Skin epidermis (tissue), 12 donors: ENCODE data around the gene DPP4.
A peak's percentile ranks its signal among the peaks of the same experiment; 100 is the strongest.

Experiments used
- H3K27ac ChIP-seq, 21 experiments: fragments of 200-600 bp; sonication (generic) in 11 of 21; one replicate each; pipeline ENCODE4 v1.5.0; 2020; ENCODE audit warnings: mild to moderate bottlenecking in 3 of 21, inconsistent platforms in 2 of 21, moderate library complexity in 2 of 21
- H3K4me3 ChIP-seq, 7 experiments: fragments of 200-600 bp; sonication (generic) in 2 of 7; one replicate each; pipeline ENCODE4 v1.5.0; 2020; ENCODE audit warnings: inconsistent platforms in 2 of 7, mild to moderate bottlenecking in 2 of 7, moderate library complexity in 1 of 7

The DPP4 gene

DNA sequence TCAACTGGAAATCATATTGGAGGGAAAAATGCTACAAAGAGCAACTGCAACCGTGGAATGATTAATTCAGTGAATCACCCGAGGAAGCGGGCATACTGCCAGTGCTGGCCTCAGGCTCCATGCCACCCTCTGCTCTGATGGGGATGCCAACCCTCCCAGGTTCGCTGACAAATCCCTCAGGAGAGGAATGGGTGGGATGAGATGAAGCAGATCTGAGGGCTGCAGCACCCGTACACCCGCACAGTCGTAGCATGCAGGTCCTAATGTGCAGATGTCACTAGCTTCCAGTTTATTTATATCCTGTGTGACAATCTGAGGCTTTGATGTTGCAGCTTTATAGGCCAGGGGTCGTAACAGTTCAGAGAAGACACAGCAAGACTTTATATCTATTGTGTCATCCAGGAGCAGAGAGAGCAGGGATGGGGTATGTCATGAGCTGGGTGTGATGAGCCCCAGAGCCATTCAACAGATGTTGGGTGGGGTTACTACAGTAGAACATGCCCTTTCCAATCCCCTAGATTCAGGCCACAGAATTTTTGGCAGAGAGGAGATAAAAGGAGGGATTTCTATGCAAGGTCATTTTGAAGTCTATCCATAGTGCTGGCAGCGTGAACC, 44.6 kb downstream of the DPP4 start:
- H3K4me3 ChIP-seq: no peak overlapping the region
- H3K27ac ChIP-seq: peak overlapping the region in 1 of 21 experiments; percentile 40

- Histone ChIP-seq H3K4me3 (no peak overlapping the region), H3K27ac (peak overlapping the region in 1 of 21 experiments; percentile 31)
Measured at GRCh38 chr2:162028511-162028910, 45.5 kb downstream of the DPP4 start.

DNA sequence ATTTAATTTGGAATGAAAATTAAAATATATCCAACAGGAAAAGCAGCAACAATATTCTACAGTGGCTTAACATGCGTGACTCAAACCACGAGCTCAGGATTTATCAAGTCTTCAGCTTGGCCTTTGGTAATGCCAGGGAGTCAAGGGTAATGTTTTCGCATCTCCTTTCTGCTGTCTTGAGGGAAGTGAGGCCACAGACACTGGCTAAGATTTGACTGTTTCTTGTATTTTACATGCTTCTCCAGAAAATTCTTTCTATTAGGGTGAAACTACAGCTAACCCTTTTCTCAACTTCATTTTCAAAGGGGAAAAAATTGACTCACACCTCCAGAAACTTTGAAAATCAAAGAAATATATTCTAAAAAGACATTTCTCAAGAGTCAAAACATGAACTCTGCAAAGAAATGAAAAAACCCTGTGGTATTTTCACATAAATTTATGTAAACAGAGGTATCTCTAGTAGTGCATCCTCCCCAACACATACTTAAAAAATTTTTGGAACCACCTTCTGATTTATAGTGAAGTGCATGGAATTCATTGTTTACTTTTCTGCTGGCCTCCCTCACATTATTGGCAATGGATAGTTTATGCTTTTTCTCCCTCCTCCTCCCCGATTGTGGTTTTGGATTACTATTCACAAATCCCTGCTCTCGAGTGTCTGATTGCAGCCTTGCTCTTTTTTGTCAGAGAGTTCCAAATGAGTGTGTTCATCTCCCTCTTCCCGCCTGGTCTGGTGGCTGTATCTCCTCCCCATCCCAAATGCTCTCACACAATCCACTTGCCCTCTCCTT, 48.7 kb downstream of the DPP4 start:
- H3K27ac ChIP-seq: no peak overlapping the region
- no peak overlapping the region for H3K4me3 ChIP-seq

DNA sequence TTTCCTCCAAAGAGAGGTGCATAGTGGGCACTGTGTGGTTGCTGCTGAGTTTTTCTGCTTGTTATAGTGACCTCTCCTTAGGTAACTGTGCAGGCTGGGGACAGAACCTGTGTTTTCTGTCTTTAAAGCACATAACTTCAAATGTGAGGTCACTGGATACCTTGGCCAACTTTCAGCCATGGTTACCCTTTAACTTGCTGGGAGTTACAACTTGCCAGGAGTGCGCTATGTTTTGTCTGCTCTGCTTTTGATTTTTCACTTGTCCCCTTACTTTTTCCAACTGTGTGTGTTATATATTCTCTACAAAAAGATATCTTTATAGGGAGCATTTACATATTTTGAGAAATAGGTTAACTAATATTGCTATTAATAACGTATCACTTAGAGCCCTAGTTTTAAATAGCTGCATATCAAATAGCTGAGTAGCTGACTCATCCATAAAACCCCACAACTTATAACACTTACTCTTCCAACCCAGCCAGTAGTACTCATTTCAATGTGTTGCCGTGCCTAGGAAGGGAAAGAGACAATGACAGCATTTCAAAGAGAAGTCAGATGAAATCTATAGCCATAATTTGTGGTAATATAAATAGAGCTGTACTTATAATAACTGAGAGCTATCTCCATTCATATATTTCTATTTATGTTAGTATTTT, 51.6 kb downstream of the DPP4 start:
- H3K27ac ChIP-seq: no peak overlapping the region

DNA sequence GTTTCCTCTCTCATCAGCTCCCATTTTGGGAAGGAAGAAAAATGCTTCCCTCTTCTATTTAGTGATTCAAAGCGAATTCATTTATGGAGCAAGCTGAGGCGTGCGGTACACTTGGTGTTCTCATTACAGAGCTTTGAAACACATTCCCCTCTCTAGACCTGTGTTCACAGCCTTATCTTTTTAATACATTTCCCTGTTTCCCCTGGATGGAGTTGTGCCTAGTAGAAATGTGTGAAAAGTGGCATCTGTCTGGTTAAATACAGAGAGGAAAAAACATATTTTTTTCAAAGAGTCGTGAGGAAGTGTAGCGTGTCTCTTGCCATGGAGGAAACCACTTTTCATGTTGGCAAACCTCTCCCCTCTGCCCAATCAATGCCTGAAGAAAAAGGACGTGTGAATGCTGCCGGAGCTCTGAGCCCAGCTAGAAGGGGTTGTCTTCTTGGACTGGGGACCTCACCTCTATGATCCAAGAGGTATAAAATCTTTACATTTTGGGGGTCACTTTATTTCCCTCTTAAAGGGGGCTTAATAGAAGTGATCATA, 52.4 kb downstream of the DPP4 start:
- H3K27ac ChIP-seq: no peak overlapping the region
- H3K4me3 ChIP-seq: no peak overlapping the region

More for the DNA sequence above, 51.6 kb downstream of the DPP4 start:
- no peak overlapping the region for H3K4me3 ChIP-seq

- Histone ChIP-seq H3K4me3 (no peak overlapping the region), H3K27ac (no peak overlapping the region)
Measured at GRCh38 chr2:162018530-162018929, 55.5 kb downstream of the DPP4 start.

- Histone ChIP-seq H3K4me3 (no peak overlapping the region), H3K27ac (no peak overlapping the region)
Measured at GRCh38 chr2:162017233-162017632, 56.8 kb downstream of the DPP4 start.

DNA sequence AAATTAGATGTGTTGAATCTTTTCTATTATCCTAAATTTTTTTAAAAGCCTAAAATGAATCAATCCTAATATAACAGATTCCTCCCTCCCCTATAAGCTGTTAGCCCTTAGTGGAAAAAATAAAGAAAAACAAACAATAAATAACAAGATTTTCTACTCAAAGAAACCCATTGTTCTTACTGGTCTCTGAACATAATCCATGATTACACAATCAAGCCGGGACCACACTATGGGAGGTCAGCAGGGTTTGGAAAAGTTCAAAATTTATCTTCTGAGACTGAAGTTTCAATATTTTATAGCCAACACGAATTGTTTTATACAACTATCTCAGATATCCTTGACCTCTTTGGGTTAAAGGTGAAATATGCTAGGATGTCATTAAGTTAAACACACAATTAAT, 57.9 kb downstream of the DPP4 start:
- Histone ChIP-seq H3K27ac (no peak overlapping the region), H3K4me3 (no peak overlapping the region)

DNA sequence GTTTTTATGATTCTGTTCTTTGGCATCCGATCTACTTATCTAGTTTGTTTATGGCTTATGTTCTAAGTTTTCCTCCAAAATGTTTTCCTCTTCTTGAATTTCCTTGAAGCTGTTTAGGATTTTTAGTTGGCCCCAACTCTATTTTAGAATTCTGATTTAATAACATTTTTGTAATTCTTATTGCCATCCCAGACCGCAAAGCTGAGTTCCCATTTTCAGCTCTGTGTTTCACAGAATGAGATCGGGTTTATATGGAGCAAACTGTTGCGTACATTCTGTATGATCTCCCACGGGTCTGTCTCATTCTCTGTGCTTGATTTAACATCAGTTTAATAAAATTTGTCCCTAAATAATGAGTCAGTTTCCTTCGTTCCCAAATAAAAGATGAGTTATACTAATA, 59.3 kb downstream of the DPP4 start:
- H3K27ac ChIP-seq: peak overlapping the region in 6 of 21 experiments; percentile 0 to 70 (median 30)
- H3K4me3 ChIP-seq: no peak overlapping the region

- H3K4me3 ChIP-seq: no peak overlapping the region
Measured at GRCh38 chr2:162013514-162014475, 60.2 kb downstream of the DPP4 start.

GRCh38 chr2:162012565-162013058, 61.4 kb downstream of the DPP4 start:
- Histone ChIP-seq H3K4me3 (no peak overlapping the region), H3K27ac (peak overlapping the region in 7 of 21 experiments; percentile 12 to 70 (median 37))

More at GRCh38 chr2:162013514-162014475, 60.2 kb downstream of the DPP4 start:
- H3K27ac ChIP-seq: peak overlapping the region in 10 of 21 experiments; percentile 0 to 70 (median 45)

GRCh38 chr2:162011706-162012564, 62.1 kb downstream of the DPP4 start:
- Histone ChIP-seq H3K4me3 (no peak overlapping the region), H3K27ac (peak overlapping the region in 7 of 21 experiments; percentile 18 to 70 (median 37))

DNA sequence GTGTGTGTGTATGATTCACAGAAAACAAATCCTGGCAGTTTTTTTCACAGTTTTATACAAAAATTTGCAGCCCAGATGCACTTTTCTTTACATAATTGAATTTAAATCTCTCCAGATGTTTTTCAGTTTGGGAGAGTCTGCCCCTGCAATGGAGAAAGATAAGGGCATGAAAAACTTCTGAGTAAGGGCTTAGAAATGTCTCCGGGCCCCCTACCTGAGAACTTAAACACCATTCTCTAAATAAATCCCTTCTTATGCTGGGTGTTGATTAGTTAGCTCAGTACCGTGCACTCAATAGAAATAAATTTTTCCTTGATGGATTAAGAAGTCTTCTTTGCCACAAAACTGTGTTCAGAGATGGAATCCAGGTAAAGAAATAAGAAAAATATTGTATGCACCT, 64.5 kb downstream of the DPP4 start:
- H3K4me3 ChIP-seq: no peak overlapping the region
- no peak overlapping the region for H3K27ac ChIP-seq

- Histone ChIP-seq H3K4me3 (no peak overlapping the region), H3K27ac (no peak overlapping the region)
Measured at GRCh38 chr2:162007447-162008040, 66.5 kb downstream of the DPP4 start.

DNA sequence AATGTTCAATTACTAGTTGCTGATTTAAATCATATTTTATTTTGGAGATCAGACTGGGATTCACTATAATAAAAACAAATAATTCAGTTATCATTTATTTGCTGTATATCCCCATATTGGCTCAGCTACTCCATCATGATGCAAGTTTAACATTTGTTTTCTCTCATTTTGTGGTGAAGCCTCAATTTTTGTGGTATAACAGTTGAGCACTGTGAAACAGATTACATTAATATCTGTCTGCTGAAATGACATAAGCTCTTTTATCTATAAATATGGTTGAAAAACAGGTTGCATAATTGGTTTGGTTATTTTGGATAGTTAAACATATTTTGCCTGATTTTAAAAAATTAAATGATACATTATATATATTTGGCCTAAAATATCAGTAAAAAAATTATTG, 67.7 kb downstream of the DPP4 start:
- Histone ChIP-seq H3K4me3 (no peak overlapping the region), H3K27ac (no peak overlapping the region)

DNA sequence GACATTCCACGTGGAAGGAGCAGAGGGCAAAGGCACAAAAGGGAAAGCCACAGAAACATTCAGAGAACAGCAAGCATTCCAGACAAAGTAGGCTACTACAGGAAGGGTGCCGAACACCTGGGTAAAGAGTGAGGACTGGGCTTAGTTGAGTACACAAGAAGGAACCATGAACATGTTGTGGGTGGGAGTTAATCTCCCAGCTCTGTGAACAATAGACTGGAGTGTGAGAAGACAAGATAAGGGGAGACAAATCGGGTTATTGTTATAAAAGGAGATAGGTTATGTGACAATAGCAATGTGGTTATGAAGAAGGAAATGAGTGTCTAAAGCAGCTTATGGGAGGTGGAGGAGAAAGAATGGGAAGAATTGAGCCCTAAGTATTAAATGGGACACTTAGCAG, 70.0 kb downstream of the DPP4 start:
- H3K27ac ChIP-seq: no peak overlapping the region
- H3K4me3 ChIP-seq: no peak overlapping the region

DNA sequence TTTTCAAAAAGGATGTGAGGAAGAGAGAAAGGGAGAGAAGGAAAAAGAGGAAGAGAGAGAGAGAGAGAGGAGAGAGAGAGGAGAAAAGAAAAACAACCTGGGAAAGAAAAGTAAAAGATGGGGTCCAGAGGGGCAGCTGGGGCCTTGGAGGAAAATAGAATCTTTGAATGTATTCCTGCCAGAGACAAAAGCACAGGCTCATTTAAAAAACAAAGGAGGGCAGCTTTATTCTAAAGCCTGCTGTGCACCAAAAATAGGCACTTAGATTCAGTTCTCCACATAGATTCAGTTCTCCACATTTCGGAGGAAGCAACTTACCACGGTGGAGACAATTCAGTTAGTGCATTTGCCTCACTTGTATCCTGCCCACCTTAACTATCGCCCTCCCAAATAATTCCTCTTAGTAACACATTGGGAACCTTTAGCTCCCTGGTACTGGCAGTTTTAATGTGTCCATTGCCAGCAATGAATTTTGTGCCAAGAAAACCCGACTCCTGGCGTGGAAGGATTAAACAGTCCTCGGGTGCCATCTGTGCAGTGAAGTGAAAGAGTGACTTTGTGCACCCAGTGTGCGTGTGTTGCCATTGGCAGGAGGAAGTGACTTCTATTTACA, 71.3 kb downstream of the DPP4 start:
- Histone ChIP-seq H3K4me3 (no peak overlapping the region), H3K27ac (no peak overlapping the region)
